ENCODE data around the gene GSK3B. TPM values are rescaled to one million over a fixed set of nuclear protein-coding genes. Genes with fewer than 3 reads are reported as not detected.
"Not testable (repeated sequence)": the region's sequence is repeated elsewhere in the genome, so short reads cannot be mapped to it uniquely, and the experiment has no call there.

The GSK3B gene
- total RNA-seq, 1 donor from 2014 or later, result 43.7 TPM

GRCh38 chr3:120053647-120054046, 40.6 kb downstream of the GSK3B start:
- DNase-seq (ENCODE audit: low read depth, low spot score), result not testable (repeated sequence)

GRCh38 chr3:120052677-120053076, 41.6 kb downstream of the GSK3B start:
- no peak for DNase-seq (ENCODE audit: low read depth, low spot score)

- DNase-seq (ENCODE audit: low read depth, low spot score), result no peak
Observed at GRCh38 chr3:120052225-120052624, 42.0 kb downstream of the GSK3B start.

DNA sequence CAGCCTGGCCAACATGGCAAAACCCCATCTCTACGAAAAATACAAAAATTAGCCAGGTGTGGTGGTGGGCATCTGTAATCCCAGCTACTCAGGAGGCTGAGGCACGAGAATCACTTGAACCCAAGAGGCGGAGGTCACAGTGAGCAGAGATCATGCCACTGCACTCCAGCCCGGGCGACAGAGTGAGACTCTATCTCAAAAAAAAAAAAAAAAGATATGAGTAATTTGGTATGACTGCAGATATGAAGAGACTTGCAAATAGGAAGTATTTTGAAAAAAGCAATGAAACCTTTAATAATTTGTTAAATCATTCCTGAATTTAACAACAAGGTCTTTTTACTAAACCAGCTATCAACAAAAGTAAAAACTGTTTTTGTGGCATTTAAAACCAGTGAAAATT, 42.7 kb downstream of the GSK3B start:
- not testable (repeated sequence) for DNase-seq (ENCODE audit: low read depth, low spot score)

DNA sequence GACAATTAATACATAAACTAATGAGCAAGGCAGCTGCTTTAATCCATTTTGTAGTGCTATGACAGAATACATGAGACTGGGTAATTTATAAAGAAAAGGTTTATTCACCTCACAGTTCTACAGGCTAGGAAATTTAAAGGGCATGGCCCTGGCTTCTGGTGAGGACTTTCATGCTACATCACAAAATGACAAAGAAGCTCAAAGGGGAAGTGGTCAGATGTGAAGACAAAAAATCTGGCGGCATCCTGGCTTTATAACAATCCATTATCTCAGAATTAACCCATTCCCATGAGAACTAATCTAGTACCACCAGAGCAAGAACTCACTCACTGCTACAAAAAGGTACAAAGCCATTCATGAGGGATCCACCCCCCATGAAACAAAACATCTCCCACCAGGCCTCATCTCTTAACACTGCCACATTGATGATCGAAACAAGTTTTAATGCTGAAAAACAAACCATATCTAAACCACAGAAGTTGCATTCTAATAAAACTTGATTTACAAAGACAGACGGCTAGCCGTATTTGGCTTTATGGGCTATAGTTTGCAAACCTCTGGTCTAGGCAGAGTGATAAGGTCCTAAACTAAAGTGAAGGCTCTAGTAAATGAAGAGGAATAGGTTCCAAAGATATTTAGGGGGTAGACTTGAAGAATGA, 44.2 kb downstream of the GSK3B start:
- DNase-seq (ENCODE audit: low read depth, low spot score), result no peak

GRCh38 chr3:120049072-120049471, 45.2 kb downstream of the GSK3B start:
- DNase-seq (ENCODE audit: low read depth, low spot score), result no peak

GRCh38 chr3:120048355-120049041, 45.7 kb downstream of the GSK3B start:
- no peak for DNase-seq (ENCODE audit: low read depth, low spot score)

- DNase-seq (ENCODE audit: low read depth, low spot score), result no peak
Observed at GRCh38 chr3:120047686-120048085, 46.6 kb downstream of the GSK3B start.

DNA sequence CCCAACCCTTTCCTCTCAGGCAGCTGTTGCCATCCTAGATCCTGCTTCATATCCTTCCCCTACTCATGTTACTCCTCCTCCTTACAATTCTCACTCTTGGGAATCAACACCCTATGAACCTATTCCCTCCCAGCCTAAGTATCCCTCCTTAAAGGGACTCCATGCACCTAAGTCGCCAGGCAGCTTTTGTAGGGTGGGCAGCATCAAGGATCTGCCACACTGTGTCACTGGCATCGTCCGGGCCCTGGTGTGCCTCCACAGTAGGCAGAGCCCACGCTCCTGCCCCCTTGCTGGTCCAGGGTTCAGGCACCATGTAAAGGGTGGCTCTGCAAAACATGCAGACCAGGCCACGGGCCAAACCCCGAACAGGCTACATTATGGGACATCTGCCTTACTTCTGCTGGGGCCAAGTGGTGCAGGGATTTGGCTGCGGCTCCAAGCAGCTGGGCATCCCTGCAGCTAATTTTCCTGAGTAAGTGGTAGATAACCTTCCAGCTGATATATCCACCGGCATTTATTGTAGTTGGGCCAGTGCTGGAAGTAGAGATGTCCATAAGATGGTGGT, 53.4 kb downstream of the GSK3B start:
- DNase-seq (ENCODE audit: low read depth, low spot score), result no peak

GRCh38 chr3:120039642-120040610, 54.3 kb downstream of the GSK3B start:
- DNase-seq (ENCODE audit: low read depth, low spot score), result no peak

- DNase-seq (ENCODE audit: low read depth, low spot score), result no peak
Observed at GRCh38 chr3:120033596-120033995, 60.7 kb downstream of the GSK3B start.

DNA sequence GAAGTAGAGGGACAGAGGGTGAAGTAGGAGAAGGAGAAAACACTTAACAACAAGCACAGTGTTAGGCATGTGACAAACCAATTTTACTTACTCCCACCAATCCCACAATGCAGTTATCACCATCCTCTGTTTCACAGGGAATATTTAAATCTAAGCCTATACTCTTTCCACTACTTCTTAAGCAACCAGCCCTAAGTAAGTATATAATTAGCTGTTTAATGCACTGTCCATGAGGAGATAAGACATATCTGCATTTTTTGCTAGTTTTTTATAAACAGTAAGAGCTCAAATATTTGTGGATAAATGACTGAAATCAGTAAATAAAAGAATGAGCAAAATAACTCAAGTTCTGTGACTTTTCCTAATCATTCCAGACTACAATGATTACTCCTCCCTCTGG, 62.7 kb downstream of the GSK3B start:
- no peak for DNase-seq (ENCODE audit: low read depth, low spot score)

DNA sequence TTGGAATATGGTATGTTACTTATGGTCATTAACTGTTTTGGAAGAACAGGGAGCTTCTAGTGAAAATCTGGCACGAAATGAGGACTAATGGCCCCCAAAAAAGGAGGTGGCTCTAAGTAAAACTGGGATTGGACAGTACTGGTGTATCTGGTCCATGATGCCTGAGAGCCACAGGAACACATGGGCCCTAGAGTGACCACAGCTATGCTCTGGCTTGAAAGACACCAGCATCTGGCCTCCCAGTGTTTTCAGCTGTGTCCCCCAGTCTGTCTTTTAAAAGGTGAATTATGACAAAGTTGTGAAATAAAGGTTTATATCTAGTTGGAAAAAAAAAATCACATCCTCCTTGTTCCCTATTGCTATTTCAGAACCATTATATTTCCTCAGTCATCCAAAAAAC, 64.5 kb downstream of the GSK3B start:
- DNase-seq (ENCODE audit: low read depth, low spot score), result no peak

DNA sequence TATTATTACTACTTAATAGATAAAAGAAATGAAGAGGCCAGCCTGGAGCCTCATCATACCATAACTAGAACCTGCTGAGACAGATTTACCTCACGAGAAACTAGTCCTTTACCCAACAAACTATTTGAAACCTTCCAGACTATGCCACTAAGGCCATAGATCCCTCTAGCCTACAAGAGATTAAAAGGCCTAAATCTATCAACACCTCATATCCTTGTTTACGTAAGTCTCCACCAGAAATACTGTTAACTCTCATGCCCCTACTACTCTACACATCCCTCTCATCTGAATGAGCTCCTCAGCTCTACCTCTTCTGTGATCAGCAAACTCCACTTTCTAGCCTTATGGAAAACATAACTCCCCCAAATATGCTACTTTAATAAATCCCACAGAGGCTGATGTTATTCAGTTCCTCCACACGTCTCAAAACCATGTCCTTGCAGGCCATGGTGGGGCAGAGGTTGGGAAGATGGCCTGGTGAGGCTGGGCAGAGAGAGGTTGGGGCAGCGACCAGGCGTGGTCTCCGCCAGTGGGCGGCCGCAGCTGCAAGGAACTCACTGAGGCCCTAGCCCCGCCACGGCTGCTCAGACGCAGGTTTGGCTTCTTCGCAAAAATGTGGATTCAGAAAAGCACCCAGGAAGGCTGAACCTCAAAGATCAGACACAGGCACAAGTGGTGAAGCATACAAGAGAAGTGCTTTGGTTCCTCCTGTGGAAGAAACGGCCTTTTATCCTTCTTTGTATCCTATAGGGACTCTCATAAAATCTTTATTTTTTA, 65.8 kb downstream of the GSK3B start:
- no peak for DNase-seq (ENCODE audit: low read depth, low spot score)

- DNase-seq (ENCODE audit: low read depth, low spot score), result no peak
Observed at GRCh38 chr3:120027226-120027625, 67.0 kb downstream of the GSK3B start.

GRCh38 chr3:120025520-120025919, 68.7 kb downstream of the GSK3B start:
- no peak for DNase-seq (ENCODE audit: low read depth, low spot score)

- no peak for DNase-seq (ENCODE audit: low read depth, low spot score)
Observed at GRCh38 chr3:120024103-120024502, 70.1 kb downstream of the GSK3B start.

- DNase-seq (ENCODE audit: low read depth, low spot score), result no peak
Observed at GRCh38 chr3:120022729-120023128, 71.5 kb downstream of the GSK3B start.

DNA sequence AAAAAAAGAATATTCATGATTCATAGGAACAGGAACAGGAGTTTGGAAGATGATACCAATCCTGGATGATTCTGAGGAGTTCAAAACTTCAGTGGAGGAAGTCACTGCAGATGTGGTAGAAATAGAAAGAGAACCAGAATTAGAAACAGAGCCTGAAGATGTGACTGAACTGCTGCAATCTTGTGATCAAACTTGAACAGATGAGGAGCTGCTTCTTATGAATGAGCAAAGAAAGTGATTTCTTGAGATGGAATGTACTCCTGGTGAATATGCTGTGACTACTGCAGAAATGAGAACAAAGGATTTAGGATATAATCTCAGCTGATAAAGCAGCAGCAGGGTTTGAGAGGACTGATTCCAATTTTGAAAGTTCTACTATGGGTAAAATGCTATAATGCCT, 72.7 kb downstream of the GSK3B start:
- no peak for DNase-seq (ENCODE audit: low read depth, low spot score)

GRCh38 chr3:120018299-120018698, 75.9 kb downstream of the GSK3B start:
- DNase-seq (ENCODE audit: low read depth, low spot score), result no peak

GRCh38 chr3:120017692-120018091, 76.6 kb downstream of the GSK3B start:
- DNase-seq (ENCODE audit: low read depth, low spot score), result no peak
